K562 (cell line): ENCODE results near the gene GSDME. TPM values are rescaled to one million over a fixed set of nuclear protein-coding genes. Genes with fewer than 3 reads are reported as not detected.

Experiments
- CEBPB ChIP-seq: fragments of 450-650 bp; IDR thresholded peaks from 2 replicates; pipeline ENCODE4 v1.6.1; 2016; ENCODE audit warnings: missing genetic modification characterization, missing compliant biosample characterization
- DPF2 ChIP-seq: fragments of 450-650 bp; IDR thresholded peaks from 2 replicates; pipeline ENCODE4 v1.6.1; 2016
- ELF1 ChIP-seq: fragments of 200-800 bp; sonication (Bioruptor generic); IDR thresholded peaks from 2 replicates; pipeline ENCODE4 v1.6.1; 2016; ENCODE audit warnings: missing genetic modification characterization, missing compliant biosample characterization
- GABPA ChIP-seq: fragments of 200-800 bp; sonication (Bioruptor generic); conservative IDR thresholded peaks from 2 replicates; pipeline ENCODE4 v1.6.1; 2016; ENCODE audit warnings: low read depth, missing genetic modification characterization, missing compliant biosample characterization
- HSF4 ChIP-seq: fragments of 250-450 bp; sonication (Bioruptor Pico); IDR thresholded peaks from 2 replicates; pipeline ENCODE4 v2.1.2; 2022; ENCODE audit warnings: mild to moderate bottlenecking, moderate library complexity, borderline replicate concordance
- PHF8 ChIP-seq: fragments of 200-600 bp; sonication (generic); IDR thresholded peaks from 2 replicates; pipeline ENCODE4 v1.6.1; 2012; ENCODE audit warnings: mixed run types, mild to moderate bottlenecking, inconsistent platforms, low read length, moderate library complexity, borderline replicate concordance
- RFX5 ChIP-seq: IDR thresholded peaks from 2 replicates; pipeline ENCODE4 v1.6.1; 2011; ENCODE audit warnings: low read depth, mild to moderate bottlenecking, improper control_type of control experiment, low read length
- SOX6 ChIP-seq: fragments of 450-650 bp; IDR thresholded peaks from 2 replicates; pipeline ENCODE4 v1.6.1; 2014; ENCODE audit warnings: mild to moderate bottlenecking
- TAF9B ChIP-seq: fragments of 450-650 bp; IDR thresholded peaks from 2 replicates; pipeline ENCODE4 v1.6.1; 2018; ENCODE audit warnings: mild to moderate bottlenecking; ENCODE audit not compliant: partially characterized antibody
- ZNF41 ChIP-seq: fragments of 250-450 bp; sonication (Bioruptor Pico); conservative IDR thresholded peaks from 2 replicates; pipeline ENCODE4 v1.4.0; 2020; ENCODE audit warnings: mild to moderate bottlenecking
- ZNF507 ChIP-seq: conservative IDR thresholded peaks from 2 replicates; pipeline ENCODE4 v1.6.1; 2017; ENCODE audit warnings: missing genetic modification characterization, missing compliant biosample characterization
- polyA plus RNA-seq, 8 experiments: library from polyadenylated mRNA; depleted of rRNA in 4 of 8; stranded (reverse) in 5 of 8; unstranded in 3 of 8; fragments of >200 nt; fragmentation: Nextera tagmentation in 2 of 8; fragmentation: Illumina TruSeq in 1 of 8; extraction: Ambion mirVana in 2 of 8; extraction: Trizol in 1 of 8; gene quantifications; 2 replicates each; pipeline versions ENCODE4 v1.2.1 to v1.2.3, GENCODE V29; 2011 to 2014; ENCODE audit warnings: inconsistent platforms in 1 of 8, missing spikeins in 1 of 8
- total RNA-seq, 7 experiments: library from RNA; depleted of rRNA in 6 of 7; stranded (reverse); fragments of >200 nt in 6 of 7; fragmentation: Illumina TruSeq in 2 of 7; extraction: Trizol in 2 of 7; gene quantifications; 2 replicates each; pipeline versions ENCODE4 v1.2.1 to v1.2.3, GENCODE V29; 2011 to 2021; ENCODE audit warnings: low replicate concordance in 1 of 7
- TF ChIP-seq, protein P1 (sequence below): fragments of 250-450 bp; sonication (Bioruptor Pico); IDR thresholded peaks from 2 replicates; pipeline ENCODE4 v1.4.0; 2020; ENCODE audit warnings: mild to moderate bottlenecking, moderate library complexity
- TF ChIP-seq, protein P2 (sequence below): fragments of 450-650 bp; IDR thresholded peaks from 2 replicates; pipeline ENCODE4 v1.6.1; 2016; ENCODE audit warnings: mild to moderate bottlenecking, moderate library complexity

Gene GSDME
- total and polyA plus RNA-seq, 9 of the 15 experiments (the other 6 are each of a cell fraction or from before 2014, with no cell fraction given), result 0.37 to 1.9 (median 0.62) TPM

DNA sequence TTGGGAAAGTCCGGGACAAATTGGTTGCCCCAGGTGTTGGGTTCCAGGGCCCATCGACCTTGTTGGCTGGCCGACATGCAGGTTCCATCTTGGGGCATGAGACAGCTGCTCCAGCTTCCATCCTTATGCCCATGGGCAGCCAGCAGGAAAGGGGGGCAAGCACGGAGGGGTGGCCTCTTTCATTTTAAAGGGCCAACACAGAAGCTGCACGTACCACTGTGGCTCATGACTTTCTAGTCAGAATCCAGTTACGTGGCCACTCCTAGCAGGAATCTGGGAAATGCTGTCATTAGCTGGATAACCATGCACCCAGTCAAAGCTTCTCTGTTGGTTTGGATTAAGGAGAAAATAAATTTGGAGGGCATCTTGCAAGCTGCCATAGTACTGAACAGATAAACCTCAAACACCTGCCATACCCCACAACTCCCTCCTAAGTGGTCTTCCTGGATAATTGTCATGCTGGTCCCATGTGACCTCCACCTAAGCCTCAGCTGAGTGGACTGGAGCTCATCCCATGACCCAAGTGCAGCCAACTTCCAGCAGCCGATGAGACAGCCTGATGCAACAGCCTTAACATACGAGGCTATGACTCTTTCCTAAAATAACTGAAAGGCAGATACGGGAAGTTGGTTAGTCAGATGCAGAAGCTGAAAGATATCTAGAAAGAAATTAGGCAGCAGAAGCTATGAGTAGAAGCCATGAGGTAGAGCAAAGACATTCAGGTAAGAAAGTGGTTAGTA, 21.4 kb upstream of the GSDME start (continued):
- TF ChIP-seq, protein P1, sequence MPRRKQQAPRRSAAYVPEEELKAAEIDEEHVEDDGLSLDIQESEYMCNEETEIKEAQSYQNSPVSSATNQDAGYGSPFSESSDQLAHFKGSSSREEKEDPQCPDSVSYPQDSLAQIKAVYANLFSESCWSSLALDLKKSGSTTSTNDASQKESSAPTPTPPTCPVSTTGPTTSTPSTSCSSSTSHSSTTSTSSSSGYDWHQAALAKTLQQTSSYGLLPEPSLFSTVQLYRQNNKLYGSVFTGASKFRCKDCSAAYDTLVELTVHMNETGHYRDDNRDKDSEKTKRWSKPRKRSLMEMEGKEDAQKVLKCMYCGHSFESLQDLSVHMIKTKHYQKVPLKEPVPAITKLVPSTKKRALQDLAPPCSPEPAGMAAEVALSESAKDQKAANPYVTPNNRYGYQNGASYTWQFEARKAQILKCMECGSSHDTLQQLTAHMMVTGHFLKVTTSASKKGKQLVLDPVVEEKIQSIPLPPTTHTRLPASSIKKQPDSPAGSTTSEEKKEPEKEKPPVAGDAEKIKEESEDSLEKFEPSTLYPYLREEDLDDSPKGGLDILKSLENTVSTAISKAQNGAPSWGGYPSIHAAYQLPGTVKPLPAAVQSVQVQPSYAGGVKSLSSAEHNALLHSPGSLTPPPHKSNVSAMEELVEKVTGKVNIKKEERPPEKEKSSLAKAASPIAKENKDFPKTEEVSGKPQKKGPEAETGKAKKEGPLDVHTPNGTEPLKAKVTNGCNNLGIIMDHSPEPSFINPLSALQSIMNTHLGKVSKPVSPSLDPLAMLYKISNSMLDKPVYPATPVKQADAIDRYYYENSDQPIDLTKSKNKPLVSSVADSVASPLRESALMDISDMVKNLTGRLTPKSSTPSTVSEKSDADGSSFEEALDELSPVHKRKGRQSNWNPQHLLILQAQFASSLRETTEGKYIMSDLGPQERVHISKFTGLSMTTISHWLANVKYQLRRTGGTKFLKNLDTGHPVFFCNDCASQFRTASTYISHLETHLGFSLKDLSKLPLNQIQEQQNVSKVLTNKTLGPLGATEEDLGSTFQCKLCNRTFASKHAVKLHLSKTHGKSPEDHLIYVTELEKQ (CRISPR knock-in tag), result peak; percentile 70
- peak; percentile 44; the same call in 1 of the 2 replicates for TF ChIP-seq SOX6
- TF ChIP-seq CEBPB (tag), result peak; percentile 66
- TF ChIP-seq RFX5, result no peak
- peak; percentile 60; the same call in 1 of the 2 replicates for TF ChIP-seq ZNF41 (CRISPR knock-in tag)
- TF ChIP-seq, protein P2, sequence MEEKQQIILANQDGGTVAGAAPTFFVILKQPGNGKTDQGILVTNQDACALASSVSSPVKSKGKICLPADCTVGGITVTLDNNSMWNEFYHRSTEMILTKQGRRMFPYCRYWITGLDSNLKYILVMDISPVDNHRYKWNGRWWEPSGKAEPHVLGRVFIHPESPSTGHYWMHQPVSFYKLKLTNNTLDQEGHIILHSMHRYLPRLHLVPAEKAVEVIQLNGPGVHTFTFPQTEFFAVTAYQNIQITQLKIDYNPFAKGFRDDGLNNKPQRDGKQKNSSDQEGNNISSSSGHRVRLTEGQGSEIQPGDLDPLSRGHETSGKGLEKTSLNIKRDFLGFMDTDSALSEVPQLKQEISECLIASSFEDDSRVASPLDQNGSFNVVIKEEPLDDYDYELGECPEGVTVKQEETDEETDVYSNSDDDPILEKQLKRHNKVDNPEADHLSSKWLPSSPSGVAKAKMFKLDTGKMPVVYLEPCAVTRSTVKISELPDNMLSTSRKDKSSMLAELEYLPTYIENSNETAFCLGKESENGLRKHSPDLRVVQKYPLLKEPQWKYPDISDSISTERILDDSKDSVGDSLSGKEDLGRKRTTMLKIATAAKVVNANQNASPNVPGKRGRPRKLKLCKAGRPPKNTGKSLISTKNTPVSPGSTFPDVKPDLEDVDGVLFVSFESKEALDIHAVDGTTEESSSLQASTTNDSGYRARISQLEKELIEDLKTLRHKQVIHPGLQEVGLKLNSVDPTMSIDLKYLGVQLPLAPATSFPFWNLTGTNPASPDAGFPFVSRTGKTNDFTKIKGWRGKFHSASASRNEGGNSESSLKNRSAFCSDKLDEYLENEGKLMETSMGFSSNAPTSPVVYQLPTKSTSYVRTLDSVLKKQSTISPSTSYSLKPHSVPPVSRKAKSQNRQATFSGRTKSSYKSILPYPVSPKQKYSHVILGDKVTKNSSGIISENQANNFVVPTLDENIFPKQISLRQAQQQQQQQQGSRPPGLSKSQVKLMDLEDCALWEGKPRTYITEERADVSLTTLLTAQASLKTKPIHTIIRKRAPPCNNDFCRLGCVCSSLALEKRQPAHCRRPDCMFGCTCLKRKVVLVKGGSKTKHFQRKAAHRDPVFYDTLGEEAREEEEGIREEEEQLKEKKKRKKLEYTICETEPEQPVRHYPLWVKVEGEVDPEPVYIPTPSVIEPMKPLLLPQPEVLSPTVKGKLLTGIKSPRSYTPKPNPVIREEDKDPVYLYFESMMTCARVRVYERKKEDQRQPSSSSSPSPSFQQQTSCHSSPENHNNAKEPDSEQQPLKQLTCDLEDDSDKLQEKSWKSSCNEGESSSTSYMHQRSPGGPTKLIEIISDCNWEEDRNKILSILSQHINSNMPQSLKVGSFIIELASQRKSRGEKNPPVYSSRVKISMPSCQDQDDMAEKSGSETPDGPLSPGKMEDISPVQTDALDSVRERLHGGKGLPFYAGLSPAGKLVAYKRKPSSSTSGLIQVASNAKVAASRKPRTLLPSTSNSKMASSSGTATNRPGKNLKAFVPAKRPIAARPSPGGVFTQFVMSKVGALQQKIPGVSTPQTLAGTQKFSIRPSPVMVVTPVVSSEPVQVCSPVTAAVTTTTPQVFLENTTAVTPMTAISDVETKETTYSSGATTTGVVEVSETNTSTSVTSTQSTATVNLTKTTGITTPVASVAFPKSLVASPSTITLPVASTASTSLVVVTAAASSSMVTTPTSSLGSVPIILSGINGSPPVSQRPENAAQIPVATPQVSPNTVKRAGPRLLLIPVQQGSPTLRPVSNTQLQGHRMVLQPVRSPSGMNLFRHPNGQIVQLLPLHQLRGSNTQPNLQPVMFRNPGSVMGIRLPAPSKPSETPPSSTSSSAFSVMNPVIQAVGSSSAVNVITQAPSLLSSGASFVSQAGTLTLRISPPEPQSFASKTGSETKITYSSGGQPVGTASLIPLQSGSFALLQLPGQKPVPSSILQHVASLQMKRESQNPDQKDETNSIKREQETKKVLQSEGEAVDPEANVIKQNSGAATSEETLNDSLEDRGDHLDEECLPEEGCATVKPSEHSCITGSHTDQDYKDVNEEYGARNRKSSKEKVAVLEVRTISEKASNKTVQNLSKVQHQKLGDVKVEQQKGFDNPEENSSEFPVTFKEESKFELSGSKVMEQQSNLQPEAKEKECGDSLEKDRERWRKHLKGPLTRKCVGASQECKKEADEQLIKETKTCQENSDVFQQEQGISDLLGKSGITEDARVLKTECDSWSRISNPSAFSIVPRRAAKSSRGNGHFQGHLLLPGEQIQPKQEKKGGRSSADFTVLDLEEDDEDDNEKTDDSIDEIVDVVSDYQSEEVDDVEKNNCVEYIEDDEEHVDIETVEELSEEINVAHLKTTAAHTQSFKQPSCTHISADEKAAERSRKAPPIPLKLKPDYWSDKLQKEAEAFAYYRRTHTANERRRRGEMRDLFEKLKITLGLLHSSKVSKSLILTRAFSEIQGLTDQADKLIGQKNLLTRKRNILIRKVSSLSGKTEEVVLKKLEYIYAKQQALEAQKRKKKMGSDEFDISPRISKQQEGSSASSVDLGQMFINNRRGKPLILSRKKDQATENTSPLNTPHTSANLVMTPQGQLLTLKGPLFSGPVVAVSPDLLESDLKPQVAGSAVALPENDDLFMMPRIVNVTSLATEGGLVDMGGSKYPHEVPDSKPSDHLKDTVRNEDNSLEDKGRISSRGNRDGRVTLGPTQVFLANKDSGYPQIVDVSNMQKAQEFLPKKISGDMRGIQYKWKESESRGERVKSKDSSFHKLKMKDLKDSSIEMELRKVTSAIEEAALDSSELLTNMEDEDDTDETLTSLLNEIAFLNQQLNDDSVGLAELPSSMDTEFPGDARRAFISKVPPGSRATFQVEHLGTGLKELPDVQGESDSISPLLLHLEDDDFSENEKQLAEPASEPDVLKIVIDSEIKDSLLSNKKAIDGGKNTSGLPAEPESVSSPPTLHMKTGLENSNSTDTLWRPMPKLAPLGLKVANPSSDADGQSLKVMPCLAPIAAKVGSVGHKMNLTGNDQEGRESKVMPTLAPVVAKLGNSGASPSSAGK, result peak; percentile 91
- peak; percentile 65; the same call in 1 of the 2 replicates for TF ChIP-seq DPF2
- TF ChIP-seq TAF9B, result peak; percentile 20
- TF ChIP-seq GABPA (tag), result peak; percentile 39
- 0 out of 2 replicates have a peak, but pooled peaks have one; percentile 14 for TF ChIP-seq ELF1 (tag)
- peak; percentile 82; the same call in 1 of the 2 replicates for TF ChIP-seq HSF4 (CRISPR knock-in tag)
- TF ChIP-seq PHF8, result no peak
- peak; percentile 57 for TF ChIP-seq ZNF507 (tag)
